Measurements from ENCODE around the gene RAB26.
"Not testable (repeated sequence)": the region's sequence is repeated elsewhere in the genome, so short reads cannot be mapped to it uniquely, and the experiment has no call there.

Gene RAB26

DNA sequence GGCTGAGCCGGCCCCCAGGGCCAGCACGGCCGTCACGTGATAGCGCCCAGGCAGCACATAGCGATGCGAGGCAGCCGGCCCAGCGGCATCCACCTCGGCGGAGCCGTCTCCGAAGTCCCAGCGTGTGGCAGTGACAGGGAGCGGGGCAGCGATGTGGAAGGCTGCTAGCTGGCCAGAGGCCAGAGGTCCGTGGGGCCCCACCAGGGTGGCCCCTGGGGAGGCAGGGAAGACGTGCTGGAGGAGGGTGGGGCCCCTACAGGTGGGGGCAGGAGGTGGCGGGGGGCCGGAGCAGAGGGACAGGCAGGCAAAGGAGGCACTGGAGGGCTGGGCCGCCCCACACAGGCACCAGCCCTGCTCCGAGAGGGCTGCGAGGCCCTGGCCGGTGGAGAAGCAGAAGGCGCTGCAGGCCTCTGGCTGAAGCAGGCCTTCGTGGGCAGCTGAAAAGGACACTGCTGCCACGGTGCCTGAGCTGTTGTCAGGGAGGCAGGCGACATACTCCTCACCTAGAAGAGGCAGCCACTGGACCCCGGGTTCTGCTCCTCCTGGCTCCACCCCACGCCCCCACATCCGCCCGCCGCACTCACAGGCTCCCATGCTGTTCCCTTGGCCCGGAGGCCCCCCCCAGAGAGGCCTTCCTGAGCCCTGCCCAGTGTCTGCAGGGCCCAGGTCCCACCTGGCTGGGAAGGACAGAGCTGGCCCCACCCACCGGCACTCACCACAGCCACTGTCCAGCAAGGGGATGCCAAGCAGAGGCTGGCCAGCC lies 30.3 kb upstream of the RAB26 start:
- not testable (repeated sequence) for DNase-seq

DNA sequence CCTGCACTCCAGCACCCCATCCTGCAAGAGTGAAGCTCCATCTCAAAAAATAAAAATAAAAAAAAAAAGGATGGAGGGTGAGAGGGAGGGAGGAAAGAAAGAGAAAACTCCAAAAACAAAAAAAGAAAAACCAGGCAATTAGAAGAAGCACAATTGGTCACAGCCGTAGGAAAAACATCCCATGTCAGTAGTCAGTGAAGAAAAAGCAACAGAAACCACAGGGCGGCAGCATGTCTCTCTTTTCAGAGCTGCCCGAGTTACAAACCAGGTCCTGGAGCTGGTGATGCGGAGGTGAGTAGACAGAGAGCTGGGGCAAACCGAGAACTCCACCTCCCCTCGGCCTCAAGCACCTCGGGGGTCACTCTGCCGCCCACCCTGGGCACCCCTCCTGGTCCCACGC lies 27.1 kb upstream of the RAB26 start:
- not testable (repeated sequence) for DNase-seq

DNA sequence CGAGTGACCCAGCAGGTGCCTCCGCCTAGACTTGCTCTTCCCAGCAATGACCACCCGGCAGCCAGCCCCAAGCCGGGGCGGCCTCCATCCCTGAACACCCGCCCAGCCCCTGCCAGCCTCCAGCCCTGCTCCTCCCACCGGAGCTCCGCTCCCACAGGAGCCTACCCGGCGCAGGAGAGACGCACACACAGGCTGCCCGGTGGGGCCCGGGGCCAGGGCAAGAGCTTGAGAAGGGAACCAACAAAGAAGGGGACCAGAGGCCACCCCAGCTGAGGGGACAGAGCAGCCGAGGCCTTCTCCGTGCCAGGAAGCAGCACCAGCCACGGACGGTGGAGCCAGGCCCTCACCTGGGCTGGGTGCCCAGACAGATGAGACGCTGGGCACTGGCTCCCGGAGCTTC lies 26.6 kb upstream of the RAB26 start:
- no peak for DNase-seq

DNA sequence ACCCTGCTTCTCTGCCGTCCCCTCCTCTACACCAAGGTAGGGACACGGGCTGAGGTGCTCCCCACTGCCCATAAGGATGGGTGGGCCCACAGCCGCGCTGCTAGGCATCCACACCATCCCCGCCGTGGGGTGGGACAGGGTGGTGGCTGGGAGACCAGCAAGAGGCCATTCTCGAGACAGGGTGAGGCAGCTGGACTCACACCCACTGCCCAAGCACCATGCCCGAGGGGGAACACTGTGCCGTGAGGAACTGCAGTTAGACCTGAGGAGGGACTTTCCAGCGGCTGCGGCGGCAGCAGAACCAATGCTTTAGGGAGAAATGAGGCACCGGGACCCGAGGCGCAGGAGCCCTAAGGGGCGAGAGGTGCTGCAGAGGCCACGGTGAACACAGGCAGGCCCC lies 26.0 kb upstream of the RAB26 start:
- no peak for DNase-seq

DNA sequence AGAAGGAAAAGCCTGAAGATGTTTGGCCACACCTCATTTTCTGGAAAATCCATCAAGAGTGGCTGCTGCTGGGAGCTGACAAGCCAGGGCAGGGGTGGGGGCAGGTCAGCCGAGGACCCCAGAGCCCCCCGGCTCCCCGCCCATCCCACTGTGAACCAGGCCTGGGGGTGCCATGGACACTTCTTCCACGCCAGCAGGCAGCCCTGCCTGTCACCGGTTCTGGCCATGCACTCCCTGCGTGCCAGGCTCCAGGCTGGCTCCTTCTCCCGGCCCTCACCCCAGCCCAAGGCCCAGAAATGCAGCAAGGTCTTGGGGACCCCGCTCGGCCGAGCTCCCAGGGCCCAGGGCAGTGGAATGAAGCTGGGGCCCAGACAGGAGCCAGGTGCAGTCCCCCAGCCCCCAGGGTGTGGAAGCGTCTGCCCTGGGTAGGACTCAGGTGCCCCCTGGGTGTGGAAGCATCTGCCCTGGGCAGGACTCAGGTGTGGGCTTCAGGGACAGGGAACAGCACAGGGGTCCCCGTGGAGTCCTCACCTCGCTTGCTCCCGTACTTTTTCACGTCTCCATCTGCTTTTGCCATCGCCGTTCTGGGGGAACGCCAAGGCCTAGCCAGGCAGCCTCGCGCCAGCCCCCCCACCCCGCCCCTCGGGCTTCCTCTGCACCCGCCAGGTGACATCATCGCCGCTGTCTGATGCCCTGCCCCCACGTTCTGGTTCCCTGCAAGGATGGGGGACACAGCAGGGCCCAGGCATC lies 25.3 kb upstream of the RAB26 start:
- not testable (repeated sequence) for DNase-seq

DNA sequence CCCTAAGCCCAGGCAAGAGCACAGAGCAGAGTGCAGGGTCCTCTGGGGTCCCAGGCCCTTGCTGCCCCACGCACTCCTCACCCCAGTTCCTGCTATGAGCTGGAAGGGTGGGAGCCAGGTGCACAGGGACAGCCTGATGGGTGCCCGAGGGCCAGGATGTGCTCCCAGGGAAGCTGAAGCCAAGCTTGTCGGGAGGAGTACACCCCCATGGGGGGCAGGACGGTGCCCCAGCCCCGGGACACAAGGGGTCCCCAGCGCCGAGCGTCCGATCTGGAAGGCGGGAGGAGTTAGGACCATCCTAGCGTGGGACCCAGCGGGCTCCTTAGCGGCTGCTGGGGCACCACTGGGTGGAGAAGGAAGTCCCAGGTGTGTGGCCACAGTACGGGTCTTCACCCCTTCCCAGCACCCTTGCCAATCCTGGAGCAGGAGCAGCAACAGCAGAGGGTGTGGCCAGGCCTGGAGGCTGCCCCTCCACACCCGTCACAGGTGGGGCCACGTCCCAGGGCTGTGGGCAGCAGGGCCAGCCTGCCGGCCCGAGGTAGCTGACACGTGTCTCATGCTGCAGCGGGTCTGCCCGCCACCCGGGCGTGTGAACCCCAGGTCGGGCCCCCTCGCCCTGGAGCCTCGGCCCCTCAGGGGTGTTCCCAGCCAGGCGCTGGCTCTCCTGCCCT lies 24.6 kb upstream of the RAB26 start:
- DNase-seq, result not testable (repeated sequence)

DNA sequence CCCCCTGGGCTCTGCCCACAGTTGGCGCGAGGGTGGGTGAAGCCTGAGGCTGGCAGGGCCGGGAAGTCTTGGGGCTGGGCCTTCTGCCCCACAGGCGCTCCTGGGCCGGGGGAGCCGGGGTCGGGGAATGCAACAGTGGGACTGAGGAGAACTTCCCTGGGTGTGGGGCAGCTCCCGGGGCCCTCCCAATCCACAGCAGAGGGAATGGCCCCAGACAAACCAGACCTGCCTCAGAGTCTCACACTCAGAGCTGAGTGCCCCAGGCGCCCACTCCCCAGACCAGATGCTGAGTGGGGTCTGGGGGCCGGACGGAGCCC lies 24.1 kb upstream of the RAB26 start:
- not testable (repeated sequence) for DNase-seq

DNA sequence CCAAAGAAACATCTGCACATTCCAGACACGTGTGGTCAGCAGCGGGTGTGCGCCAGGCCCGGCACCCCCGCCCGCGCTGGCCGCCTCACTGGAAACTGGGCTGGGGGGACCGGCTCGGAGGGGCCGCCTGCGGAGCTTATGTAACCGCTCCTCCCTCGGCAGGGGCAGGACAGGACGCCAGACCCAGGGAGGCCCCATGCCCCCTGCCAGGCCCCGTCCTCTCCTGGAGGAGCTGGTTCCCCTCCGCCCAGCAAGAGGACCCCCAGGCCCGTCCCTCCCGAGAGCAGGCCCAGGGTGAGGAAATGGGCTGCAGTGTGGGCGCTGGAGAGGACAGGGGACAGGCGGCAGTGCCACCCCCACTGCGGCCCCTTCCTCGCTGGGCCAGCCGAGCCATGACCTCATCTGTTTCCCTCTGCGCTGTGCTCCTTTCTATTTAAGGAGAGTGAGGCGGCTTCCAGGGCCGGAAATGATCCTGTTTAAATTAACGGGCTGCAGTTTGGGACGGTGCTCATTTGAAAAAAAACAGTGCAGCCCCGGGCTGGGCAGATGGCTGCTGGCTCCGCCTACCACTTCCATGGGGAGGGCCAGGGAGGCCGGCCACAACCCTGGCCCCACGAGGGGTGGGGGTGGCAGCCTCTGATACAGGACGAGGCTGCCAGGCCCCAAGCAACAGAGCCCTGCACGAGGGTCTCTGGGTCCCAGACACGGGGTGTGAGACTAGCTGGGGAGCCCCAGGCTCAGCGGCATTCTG lies 23.6 kb upstream of the RAB26 start:
- not testable (repeated sequence) for DNase-seq

DNA sequence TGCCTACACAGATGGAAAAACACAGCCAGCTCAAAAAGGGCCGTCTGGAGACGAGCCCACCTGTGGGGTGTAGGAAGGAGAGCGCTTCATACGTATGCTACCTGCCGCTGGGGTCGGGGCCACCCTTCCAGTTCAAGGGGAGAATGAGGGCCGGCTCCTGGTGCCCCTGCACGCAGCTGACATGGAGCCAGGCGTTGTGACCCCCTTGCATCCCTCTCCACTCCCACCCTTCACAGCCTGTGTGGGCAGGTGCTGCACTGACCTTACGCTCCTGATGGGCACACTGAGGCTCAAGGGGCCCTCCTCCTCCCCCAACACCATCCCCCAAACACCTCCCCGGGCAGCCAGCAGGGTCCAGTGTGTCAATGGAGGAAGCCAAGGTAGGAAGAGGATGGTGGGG lies 22.8 kb upstream of the RAB26 start:
- DNase-seq, result not testable (repeated sequence)

DNA sequence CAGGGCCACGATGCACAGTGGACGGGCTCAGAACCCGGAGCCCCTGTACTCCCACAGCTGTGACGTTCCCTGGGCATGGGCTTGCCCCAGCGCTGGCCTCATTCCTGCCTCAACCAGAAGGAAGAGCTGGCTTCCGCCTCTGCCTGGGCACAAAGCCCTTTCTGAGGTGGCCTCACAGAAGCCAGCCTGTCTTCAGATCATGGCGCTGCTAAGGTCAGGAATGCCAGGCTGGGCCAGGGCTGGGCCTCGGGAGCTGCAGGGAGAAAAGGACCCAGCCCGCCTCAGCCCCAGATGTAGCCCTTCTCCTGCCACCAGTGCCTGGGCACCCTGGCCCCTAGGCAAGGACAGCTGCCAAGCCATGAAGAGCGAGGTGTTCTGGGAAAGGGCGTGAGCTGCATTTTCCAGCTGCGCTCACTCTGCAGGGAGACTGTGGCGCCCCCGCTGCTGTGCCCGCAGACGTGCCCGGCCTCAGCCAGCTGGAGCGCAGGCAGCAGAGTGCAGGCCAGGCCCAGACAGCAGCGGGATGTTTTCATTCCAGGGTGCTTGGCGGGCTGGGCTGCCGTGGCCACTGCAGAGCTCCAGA lies 22.2 kb upstream of the RAB26 start:
- DNase-seq, result not testable (repeated sequence)

DNA sequence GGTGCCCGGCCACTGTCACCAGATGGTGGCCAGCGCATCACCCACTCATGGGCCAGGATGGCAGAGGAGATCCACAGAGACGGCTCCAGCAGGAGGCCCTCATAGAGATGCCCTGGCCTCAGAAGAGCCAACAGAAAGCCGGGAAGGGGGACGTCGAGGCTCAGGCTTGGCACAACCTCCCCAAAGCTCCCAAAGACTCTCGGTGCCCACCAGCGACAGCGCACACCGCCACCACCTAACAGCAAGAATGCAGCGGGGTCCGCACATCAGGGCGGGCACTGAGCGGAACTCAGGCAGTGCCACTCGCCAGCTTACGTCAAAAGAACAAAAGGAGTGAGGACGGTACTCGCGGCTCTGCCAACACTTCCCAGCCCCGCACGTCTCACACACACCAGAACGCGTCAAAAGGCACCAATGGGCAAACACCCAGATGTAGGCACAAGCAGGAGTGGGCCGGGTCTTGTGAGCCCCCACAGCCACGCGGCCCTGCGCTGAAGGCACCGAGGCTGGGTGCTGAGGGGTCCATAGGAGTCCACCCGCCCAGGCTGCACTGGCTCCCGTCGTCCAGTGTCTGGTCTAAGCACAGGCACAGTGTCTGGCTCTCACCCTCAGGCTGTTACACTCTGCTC lies 21.4 kb upstream of the RAB26 start:
- DNase-seq, result not testable (repeated sequence)

DNA sequence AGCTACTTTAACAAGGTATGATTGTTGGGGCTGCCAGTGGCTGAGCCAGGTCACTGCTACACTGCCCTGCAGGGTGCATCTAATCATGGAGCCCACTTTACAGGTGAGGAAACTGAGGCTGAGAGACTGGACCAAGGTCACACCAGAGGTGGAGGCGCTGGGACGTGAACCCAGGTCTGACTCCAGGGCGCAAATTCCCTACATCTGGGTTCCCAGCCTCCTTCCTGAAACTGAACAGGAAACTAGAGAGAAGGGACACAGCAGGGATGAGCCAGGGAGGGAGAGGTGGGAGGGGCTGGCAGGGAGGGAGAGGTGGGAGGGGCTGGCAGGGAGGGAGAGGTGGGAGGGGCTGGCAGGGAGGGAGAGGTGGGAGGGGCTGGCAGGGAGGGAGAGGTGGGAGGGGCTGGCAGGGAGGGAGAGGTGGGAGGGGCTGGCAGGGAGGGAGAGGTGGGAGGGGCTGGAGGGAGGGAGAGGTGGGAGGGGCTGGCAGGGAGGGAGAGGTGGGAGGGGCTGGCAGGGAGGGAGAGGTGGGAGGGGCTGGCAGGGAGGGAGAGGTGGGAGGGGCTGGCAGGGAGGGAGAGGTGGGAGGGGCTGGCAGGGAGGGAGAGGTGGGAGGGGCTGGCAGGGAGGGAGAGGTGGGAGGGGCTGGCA lies 20.7 kb upstream of the RAB26 start:
- not testable (repeated sequence) for DNase-seq

DNA sequence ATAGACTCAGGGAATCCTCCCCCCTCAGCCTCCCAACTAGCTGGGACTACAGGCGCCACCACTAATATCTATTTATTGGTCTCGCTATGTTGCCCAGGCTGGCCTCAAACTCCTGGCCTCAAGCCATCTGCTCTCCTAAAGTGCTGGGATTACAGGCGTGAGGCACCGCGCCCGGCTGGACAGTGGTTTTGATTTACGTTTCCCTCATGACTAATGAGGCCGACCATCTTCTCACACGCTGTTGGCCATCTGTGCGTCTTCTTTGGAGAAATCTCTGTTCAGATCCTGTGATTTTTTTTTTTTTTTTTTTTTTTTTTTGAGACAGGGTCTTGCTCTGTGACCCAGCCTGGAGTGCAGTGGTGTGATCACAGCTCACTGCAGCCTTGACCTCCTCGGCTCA lies 19.2 kb upstream of the RAB26 start:
- not testable (repeated sequence) for DNase-seq

DNA sequence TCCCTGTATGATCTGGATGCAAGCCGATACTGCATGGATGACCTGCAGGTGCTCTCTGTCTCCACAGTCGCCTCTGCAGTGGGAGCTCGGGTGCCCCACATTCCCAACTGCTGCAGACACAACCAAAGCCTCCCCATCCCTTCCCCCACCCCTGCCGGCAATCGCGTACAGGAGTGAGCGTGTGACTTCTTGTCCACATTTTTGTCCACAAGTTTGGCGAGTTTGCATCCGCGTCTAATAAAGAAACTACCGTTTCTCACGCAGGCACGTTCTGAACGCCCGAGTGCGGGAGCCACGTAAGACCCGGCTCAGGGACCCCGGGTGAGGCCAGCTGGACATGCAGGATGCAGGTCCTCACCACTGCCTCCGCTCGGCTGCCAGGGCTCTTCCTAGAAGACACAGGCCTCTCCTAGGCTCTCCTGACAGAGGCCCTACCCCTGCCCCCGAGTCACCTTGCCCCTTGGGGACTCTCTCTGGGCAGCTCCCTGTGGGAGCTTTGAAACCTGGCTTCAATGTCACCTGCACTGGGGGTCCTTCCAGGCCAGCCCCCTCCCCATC lies 18.5 kb upstream of the RAB26 start:
- not testable (repeated sequence) for DNase-seq

DNA sequence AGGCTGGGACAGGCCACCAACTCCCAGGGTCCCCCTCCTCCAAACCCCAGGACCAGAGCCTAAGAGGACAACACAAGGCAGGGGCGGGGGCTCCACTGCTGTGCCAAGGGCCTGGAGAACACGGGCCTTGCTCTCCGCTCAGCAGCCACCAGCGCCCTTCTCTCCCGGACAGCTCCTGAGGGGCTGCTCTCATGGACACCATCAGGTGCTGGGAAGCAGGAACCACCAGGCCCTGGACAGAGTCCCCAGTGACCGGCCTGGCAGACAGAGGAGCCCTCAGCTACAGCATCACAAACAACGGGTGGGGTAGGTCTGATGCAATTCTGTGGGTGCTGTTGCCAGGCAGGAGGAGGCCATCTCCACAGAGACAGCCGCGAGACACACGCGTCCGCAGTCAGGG lies 14.6 kb upstream of the RAB26 start:
- DNase-seq, result not testable (repeated sequence)

DNA sequence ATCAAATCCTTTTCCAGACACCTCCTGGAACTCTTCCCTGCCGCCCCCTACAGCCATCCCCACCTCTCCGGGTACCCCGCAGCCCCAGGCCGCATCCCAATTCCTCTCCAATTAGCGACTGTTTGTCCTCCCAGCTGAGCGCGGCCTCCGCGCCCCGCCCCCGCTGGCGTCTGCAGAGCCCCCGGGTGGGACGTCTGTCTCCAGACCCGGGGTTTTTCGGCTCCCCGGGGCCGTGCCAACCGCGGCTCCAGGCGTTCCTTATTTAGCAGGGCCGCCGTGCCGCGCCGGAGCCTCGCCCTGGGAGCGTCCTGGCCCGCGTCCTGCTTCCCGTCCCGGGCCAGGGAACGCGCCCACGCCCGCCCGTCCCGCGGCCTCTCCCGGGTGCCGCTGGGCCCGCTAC lies 13.4 kb upstream of the RAB26 start:
- not testable (repeated sequence) for DNase-seq

DNA sequence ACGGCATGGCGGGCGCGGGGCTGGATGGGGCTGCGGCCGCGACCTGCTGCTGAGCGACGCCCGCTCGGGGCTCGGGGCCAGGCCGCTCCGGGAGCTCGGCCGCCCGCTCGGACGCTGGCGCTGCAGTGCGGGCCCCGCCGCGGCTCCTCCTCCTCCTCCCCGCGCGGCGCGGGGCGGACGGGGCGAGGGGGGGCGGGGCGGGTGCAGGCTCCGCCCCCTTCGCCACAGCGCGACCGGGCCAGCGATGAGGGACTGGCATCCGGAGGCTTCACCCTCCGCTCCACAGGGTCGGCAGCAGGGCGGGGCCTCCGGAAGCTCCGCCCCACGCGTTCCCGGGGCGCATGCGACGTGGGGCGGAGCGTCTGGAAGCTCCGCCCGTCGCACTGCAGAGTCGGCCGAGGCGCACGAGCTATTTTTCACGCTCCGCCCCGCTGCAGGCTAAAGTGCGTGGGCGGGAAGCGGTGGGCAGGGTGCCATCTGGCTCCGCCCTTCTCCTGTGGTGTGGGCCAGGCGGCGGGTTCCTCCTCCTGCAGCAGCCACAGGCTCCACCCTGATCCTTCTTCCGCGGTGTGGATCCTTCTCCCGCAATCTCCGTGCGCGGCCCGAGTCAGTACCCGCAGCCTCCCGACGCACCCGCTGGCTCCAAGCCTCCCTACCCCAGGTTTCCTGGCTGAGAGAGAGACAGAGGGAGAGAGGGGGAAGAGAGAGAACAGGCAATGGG lies 12.5 kb upstream of the RAB26 start, which contains the start of gene PKD1:
Gene PKD1 (minus strand): TSS at position 129 of the 721 bp plus-strand sequence. CDS start 209 bp downstream, outside the sequence.
- not testable (repeated sequence) for DNase-seq

DNA sequence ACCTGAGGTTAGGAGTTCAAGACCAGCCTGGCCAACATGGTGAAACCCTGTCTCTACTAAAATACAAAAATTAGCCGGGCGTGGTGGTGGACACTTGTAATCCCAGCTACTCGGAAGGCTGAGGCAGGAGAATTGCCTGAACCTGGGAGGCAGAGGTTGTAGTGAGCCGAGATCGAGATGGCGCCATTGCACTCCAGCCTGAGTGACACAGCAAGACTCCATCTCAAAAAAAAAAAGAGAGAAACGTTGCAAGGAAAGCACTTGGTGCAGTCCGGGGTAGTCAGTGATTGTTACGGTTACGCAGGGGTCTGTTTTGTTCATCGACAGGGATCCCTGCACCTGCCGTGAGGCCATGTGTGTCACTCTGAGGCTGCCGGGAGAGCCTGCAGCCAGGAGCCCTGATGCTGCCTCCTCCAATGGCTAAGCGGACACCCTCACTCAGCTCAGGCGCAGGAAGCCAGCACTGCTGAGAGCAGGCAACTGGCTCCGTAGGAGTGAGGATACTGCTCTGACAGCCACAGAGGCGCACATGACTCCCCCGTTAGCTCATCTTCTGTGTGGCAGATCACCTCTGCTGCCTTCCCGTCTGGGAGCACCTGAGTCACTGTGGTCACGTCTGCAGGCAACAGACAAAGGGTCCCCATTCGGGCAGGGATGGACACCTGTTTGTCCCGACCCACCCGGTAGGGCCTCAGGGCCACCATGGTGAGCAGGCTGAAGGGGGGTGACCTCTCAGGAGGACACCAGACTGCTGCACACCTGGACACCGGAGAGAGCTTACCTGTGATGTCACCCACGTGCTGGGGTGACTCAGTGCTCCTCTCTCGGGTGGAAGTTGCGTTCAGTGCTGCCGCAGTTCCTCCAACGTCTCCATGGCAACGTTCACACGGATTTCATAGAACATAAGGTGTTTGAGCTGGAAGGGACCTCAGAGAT lies 5.2 kb upstream of the RAB26 start:
- no peak for DNase-seq

DNA sequence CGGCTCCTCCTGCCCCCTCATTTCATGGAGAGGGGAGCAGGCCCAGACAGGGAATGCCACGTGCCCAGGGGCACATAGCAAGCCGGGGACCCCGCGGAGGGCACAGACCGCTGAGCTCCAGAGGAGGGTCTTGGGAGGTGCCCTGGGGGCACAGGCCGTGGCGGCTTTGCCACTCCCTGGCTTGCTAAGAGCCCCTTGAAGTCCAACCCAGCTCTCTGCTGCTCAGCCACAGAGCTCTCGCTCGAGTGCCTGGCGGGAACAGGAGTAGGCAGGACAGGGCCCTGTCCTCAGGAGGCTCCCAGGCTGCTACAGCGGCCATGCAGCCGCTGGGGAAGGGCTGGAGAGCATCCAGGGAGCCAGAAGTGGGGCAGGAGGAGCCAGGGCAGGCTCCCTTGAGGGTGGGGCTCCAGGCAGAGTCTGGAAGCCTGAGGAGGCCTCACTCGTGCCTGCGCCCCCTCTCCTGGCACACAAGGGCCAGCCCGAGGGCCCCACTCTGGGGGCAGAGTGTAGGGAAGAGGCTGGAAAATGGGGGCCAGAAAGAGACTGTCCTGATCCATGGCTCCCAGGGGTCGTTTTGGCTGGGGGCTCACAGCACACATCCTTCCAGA lies 4.4 kb upstream of the RAB26 start:
- no peak for DNase-seq

Measured in SIG-M5 (cell line).